ENCODE data around the gene CEP63.

CEP63 gene

DNA sequence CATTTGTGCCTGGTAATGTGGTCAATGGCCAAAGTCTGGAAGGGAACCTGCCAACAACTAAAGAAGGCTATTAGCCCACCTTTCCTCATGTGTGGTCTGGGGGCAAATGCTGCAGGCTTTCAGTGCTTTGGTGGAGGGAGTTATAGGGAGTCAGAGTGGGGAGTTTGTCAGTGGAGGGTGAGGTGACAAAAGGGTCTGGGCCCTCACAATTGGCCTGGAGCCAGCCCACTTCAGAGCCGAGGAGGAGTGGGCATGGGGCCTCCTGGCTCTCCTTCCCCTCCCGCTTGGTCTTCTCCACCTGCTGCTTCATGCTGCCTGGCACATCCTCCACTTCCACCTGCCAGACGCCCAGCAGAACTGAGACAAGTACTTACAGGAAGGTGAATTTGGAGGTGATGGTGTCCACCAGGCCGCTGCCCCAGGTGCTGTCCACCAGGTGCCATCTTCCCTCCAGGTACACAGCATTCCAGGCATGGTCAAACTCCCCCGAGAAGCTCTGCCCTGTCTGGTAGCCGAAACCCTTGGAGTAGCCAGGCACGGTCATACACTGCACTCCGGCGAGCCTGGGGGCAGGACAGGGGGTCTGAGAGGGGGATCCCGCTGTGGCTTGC lies 124.1 kb downstream of the CEP63 start:
- DNase-seq (ENCODE audit: low read depth) = no peak

GRCh38 chr3:134610432-134611385 lies 124.9 kb downstream of the CEP63 start:
- DNase-seq (ENCODE audit: low read depth) = no peak

DNA sequence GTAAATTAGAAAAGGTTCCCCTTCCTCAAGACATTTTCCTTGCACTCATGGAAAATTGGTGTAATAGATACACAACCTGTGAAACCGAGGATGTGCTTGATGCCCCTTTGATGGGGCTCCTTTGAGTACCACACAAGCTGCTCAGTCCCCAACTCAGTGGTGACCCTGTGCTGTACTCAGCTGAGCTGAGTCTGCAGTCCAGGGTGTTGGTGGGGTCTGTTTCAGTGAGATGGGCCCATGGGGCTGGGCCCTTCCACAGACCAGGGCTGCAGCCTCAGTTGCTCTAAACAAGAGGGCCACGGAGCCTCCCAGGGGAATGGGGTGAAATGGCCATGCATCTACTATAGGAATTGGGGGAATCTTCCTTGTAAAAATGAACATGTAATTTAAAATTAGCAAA lies 125.7 kb downstream of the CEP63 start:
- DNase-seq (ENCODE audit: low read depth) = no peak

DNA sequence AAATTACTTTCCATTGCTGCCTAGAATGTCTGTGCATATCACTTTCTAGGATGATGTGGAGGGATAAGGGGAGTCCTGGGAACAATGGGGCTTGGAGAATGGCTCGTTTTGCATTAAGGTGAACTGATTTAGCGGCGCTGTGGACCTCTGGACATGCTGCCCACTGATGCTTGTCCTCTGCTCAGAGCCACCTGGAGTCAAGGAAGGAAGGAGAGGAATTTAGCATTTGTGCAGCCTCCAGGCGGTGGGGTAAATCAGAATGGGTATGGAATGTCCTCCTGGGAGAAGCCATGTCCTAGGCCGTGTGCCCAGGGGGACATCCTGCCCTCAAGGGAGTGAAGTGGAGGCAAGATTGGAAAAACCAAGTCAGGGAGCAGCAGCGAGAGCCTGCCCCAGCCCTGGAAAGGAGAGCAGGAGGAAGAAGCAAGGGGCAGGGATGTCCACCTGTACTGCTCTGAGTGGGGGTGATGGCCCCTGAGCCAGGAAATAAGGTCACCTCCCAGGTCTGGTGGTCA lies 127.2 kb downstream of the CEP63 start:
- DNase-seq (ENCODE audit: low read depth) = no peak

DNA sequence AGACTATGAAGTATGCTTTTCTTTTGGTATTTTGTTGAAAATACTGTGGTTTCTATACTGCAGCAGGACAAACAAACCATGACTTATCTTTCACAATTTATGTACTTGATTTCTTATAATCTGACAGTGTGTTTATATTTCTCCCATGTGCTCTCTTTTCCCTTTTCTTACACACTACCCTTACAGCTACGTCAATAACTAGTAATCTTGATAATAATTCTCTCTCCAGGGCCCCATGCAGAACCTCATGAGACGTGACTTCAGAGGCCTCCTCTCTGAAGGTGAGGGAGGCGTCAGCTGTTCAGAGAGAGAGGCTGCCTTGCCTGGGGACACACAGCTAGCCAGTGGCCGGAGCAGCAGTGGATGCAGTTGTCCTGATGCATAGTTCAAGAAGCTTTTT lies 129.1 kb downstream of the CEP63 start:
- no peak for DNase-seq (ENCODE audit: low read depth)

DNA sequence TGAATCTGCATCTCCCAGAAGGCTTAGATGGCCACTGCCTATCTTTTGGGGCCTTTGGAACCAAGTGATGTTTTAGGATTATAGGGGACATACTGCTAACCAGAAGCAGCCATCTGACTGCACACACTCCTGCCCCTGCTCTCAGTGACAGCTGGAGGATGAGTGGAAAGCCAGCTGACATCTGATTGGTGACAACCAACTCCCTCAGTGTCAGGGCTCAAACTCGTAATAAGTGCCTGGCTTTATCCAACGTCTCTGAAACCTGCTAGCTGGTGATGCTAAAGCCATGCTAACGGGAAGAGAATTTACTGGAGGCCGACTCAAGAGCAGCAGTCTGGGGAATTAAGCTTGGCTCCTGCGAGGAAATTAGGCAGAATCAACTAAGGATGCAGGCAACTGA lies 129.9 kb downstream of the CEP63 start:
- no peak for DNase-seq (ENCODE audit: low read depth)

DNA sequence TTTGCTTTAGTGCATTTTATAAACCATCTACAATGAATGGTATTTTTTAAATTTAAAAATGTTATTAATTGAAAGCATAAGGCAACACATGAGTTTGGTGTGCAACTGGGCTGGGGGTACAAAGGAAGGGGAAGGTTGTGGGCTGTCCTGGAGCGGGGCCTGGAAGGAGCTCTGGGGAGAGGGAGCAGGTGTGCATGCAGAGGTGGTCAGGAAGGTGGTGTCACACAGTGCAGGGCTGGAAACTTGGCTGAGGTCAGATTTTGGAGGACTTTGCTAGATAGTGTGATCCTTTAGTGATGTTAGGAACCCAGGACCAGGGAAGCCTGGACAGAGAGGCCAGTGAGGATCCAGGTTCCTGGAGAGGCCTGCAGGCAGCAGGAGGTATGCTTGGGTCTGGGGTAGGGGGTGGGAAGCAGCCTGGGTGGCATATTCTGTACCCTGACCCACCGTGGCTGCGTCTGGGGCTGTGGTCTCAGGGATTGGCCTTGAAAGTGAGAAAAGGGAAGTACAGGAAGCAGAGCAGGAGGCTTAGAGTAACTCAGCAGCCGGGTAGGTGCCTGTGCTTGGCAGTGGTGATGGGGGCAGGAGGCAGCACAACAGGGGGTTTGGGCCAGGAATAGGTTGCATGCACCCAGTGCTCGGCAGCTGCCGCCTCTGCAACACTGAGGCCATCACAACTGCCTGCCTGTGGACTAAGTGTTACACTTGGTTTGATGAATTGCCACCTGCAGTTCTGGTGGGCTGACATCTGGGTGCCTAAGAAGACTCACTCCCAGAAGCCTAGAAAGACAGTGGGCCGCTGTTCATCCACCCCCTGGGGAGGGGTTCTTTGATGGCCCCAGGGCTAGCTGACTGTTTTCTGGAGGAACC lies 132.0 kb downstream of the CEP63 start:
- DNase-seq (ENCODE audit: low read depth) = no peak

GRCh38 chr3:134618478-134619300 lies 132.8 kb downstream of the CEP63 start:
- no peak for DNase-seq (ENCODE audit: low read depth)

GRCh38 chr3:134619301-134619615 lies 133.4 kb downstream of the CEP63 start:
- no peak for DNase-seq (ENCODE audit: low read depth)

DNA sequence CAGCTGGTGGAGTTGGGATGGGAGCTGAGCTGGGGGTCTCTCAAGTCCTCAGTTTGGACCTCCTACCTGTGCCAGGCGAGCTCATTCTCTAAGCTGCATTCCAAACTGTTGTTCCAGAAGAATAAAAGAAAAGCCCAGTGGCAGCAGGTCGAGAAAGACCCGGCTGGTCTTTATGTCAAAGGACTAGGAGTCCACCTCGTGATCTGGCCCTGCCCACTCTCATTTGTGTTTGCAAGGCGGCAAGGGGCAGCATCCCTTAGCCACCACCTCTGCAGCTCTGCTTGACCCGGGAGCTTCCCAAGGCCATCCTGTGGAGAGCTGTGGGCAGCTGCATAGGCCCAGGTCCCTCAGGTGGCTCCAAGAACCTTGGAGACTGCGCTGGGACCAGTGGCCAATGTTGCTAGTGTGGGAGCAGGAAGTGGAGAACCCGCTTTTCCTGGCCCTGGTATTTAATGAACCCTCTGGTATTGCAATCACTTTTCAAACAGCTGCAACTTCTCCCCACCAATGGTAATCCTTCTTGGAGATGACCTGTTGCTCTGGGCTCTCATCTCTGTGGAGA lies 134.1 kb downstream of the CEP63 start:
- DNase-seq (ENCODE audit: low read depth) = no peak

GRCh38 chr3:134620476-134621115 lies 134.7 kb downstream of the CEP63 start:
- no peak for DNase-seq (ENCODE audit: low read depth)

- no peak for DNase-seq (ENCODE audit: low read depth)
Measured at GRCh38 chr3:134621854-134622253, 136.0 kb downstream of the CEP63 start.

DNA sequence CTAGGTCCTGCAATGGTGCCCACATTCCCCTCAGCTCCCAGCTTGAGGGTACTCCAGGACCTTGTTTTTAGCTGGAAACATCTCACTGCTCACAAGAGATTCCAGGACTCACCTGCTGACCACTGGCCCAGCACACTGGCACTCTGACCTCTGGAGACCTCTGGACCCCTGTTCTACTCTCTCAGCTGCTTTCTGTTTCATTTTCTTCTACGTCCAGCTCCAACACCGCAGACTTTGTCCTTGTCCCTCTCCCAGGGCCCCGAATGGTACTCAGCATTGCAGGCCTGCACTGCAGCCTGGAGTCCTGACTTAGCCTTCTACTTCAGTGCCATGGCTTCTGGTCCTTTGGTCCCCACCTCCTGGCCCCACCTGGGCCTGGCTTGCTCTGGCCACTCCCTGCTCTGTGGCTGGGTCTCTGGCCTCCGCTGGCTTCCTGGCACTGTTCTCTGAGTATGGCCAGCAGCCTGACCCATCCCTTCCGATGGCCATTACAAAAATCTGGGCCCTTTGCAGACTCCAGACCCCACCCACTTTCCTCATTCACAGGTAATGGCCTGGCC lies 137.0 kb downstream of the CEP63 start:
- no peak for DNase-seq (ENCODE audit: low read depth)

- no peak for DNase-seq (ENCODE audit: low read depth)
Measured at GRCh38 chr3:134623615-134624245, 137.9 kb downstream of the CEP63 start.
